AG10803 (cell line): ENCODE measurements around the gene DGAT2L6.
"Not testable (repeated sequence)": the region's sequence is repeated elsewhere in the genome, so short reads cannot be mapped to it uniquely, and the experiment has no call there.

Experiments
- DNase-seq: peaks from one replicate; pipeline ENCODE4 v3.0.0; 2010; ENCODE audit warnings: low read depth
- H3K4me3 ChIP-seq: 2 replicates; pipeline ENCODE4 v1.5.1; 2011; ENCODE audit warnings: mild to moderate bottlenecking, low read length, control low read depth
- TF ChIP-seq, protein P1 (sequence below): conservative IDR thresholded peaks from 2 replicates; pipeline ENCODE4 v1.5.1; 2011; ENCODE audit warnings: mild to moderate bottlenecking, low read length, control low read depth, inconsistent platforms

The DGAT2L6 gene

DNA sequence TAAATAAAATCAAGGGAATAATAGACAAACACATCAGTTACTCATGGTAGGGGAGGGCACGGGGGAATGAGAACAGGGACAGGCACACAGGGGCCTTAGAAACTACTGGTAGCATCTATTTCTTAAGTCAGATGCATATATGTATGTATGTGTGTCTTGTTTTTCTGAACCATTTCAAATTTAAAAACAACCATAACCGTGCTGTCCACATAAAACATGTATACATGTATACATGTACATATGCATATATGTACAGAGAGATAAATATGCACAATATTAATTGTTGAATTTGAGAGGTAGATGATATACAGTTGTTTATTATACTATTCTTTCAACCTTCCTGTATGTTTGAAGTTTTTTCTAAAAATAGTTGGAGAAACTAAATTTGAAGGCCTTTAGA is 49.4 kb downstream of the DGAT2L6 start:
- no peak for DNase-seq
- TF ChIP-seq, protein P1, sequence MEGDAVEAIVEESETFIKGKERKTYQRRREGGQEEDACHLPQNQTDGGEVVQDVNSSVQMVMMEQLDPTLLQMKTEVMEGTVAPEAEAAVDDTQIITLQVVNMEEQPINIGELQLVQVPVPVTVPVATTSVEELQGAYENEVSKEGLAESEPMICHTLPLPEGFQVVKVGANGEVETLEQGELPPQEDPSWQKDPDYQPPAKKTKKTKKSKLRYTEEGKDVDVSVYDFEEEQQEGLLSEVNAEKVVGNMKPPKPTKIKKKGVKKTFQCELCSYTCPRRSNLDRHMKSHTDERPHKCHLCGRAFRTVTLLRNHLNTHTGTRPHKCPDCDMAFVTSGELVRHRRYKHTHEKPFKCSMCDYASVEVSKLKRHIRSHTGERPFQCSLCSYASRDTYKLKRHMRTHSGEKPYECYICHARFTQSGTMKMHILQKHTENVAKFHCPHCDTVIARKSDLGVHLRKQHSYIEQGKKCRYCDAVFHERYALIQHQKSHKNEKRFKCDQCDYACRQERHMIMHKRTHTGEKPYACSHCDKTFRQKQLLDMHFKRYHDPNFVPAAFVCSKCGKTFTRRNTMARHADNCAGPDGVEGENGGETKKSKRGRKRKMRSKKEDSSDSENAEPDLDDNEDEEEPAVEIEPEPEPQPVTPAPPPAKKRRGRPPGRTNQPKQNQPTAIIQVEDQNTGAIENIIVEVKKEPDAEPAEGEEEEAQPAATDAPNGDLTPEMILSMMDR, result no peak
- H3K4me3 ChIP-seq, result no peak overlapping the region

DNA sequence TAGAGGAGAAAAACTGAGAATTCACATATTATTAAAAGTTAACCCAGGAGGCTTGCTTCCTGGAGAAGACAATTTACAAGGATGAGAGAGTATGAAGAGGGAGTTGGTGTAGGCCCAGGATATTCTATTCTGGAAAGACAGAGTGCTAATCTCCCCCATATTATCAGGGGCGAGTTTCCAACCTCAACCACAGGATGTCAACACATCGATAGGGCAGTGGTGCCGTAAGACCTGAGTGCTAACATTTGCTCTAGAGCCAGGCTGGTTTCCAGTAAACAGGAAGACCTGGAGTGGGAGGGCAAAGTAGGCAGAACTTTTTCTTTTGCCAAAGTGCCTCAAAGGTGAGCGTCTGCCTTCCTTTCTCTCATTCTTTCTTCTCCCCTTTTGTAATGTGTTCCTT is 54.4 kb downstream of the DGAT2L6 start:
- TF ChIP-seq, protein P1, result no peak
- no peak overlapping the region for H3K4me3 ChIP-seq
- no peak for DNase-seq

- no peak for DNase-seq
- H3K4me3 ChIP-seq, result no peak within 1 kb of the TSS
- TF ChIP-seq, protein P1, result no peak
Observed at GRCh38 chrX:70234355-70234754, 57.1 kb downstream of the DGAT2L6 start, which contains the start of gene AWAT1. TSS of gene AWAT1 (plus strand) at chrX:70234655. CDS start at chrX:70234696, 41 bp downstream.

DNA sequence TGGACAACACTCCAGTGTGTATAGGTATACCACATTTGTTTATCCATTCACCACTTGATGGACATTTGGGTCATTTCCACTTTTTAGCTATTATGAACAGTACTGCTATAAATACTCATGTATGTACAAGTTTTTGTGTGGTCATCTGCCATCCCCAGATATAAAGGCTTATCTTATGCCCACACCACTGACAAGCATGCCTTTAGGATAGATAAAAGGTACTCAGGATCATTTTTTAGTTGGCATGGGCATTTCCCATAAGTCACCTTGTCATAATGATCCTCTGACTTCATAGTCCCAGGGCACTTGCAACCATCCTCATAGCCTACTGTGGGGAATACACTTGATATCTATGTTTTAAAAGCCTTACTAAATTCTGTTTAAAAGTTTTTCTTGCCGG is 63.5 kb downstream of the DGAT2L6 start:
- TF ChIP-seq, protein P1, result no peak
- no peak for DNase-seq
- H3K4me3 ChIP-seq, result no peak overlapping the region

GRCh38 chrX:70241501-70241900 is 64.2 kb downstream of the DGAT2L6 start:
- no peak overlapping the region for H3K4me3 ChIP-seq
- DNase-seq, result no peak
- TF ChIP-seq, protein P1, result no peak

GRCh38 chrX:70243601-70244000 is 66.3 kb downstream of the DGAT2L6 start:
- not testable (repeated sequence) for H3K4me3 ChIP-seq, DNase-seq

- TF ChIP-seq, protein P1, result no peak
- H3K4me3 ChIP-seq, result no peak overlapping the region
- DNase-seq, result no peak
Observed at GRCh38 chrX:70244881-70245280, 67.6 kb downstream of the DGAT2L6 start.

DNA sequence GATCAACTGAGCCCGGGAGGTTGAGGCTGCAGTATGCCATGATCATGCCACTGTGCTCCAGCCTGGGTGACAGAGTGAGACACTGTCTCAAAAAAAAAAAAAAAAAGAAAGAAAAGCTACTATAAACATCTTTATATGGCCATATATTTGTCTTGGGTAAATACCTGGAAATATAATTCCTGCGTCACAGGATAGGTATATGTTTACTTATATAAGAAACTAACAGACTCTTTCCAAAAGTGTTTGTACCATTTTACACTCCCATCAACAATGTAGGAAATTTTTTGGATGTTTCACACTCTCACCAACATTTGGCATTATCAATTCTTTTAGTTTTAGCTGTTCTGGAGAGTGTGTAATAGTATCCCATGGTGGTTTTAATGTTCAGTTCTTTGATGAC is 70.0 kb downstream of the DGAT2L6 start:
- no peak for DNase-seq
- TF ChIP-seq, protein P1, result no peak
- H3K4me3 ChIP-seq, result no peak overlapping the region
